Measurements from ENCODE around the gene DPY19L3. TPM values are rescaled to one million over a fixed set of nuclear protein-coding genes. Genes with fewer than 3 reads are reported as not detected.
"Not testable (repeated sequence)": the region's sequence is repeated elsewhere in the genome, so short reads cannot be mapped to it uniquely, and the experiment has no call there.

The DPY19L3 gene
- total RNA-seq, 1 experiment from 2014 or later: 27.8 TPM

GRCh38 chr19:32377088-32377487, 28.5 kb upstream of the DPY19L3 start:
- H3K27me3 ChIP-seq (ENCODE audit: control insufficient read depth, insufficient read depth, low read length); intact Hi-C loops (cut with micrococcal nuclease; ENCODE audit: unreplicated experiment); POLR2A ChIA-PET; DNase-seq (ENCODE audit: low read depth, low spot score); in situ Hi-C loops (cut with HindIII; ENCODE audit: low pct_unique_long_range_greater_than_20kb, low sequenced_read_pairs); H3K4me3 ChIP-seq (ENCODE audit: low read depth in 2 of 2, low read length in 2 of 2); BruUV-seq (replicated peaks); H3K9me3 ChIP-seq (ENCODE audit: control insufficient read depth, insufficient read depth, low read depth, low read length); ATAC-seq; H3K27ac ChIP-seq (ENCODE audit: low read length); CTCF ChIA-PET: not testable (repeated sequence)
- Histone ChIP-seq H3K4me1 (ENCODE audit: control insufficient read depth, insufficient read depth, low read length) (peaks cover 31% of the 10 kb centered on the region), H3K36me3 (ENCODE audit: control insufficient read depth, insufficient read depth, low read length) (peaks cover 23% of the 10 kb centered on the region)
- peak; percentile 82 for TF ChIP-seq CTCF (IDR thresholded peaks at IDR 0.05)

- no peaks in the 10 kb centered on the region for H3K27me3 ChIP-seq (ENCODE audit: control insufficient read depth, insufficient read depth, low read length)
- CTCF ChIA-PET: no interaction called here
- H3K9me3 ChIP-seq (ENCODE audit: control insufficient read depth, insufficient read depth, low read depth, low read length): no peaks in the 10 kb centered on the region
- peaks cover 10% of the 10 kb centered on the region for H3K4me1 ChIP-seq (ENCODE audit: control insufficient read depth, insufficient read depth, low read length)
- H3K36me3 ChIP-seq (ENCODE audit: control insufficient read depth, insufficient read depth, low read length): peaks cover 35% of the 10 kb centered on the region
- no peak overlapping the region for H3K4me3 ChIP-seq (ENCODE audit: low read depth in 2 of 2, low read length in 2 of 2)
- in situ Hi-C loops (cut with HindIII; ENCODE audit: low pct_unique_long_range_greater_than_20kb, low sequenced_read_pairs) (no loop called here), intact Hi-C loops (cut with micrococcal nuclease; ENCODE audit: unreplicated experiment) (no loop called here)
- ATAC-seq: no peak
- BruUV-seq (replicated peaks): no TSS peak
- TF ChIP-seq CTCF (IDR thresholded peaks at IDR 0.05) (no peak), TCF7L2 (IDR thresholded peaks at IDR 0.05; ENCODE audit: low read depth, low read length) (no peak), POLR2AphosphoS5 (IDR thresholded peaks at IDR 0.05; ENCODE audit: low read depth, low read length) (no peak), REST (IDR thresholded peaks at IDR 0.05; ENCODE audit: insufficient read depth in 1 of 2, low read depth in 2 of 2, low read length in 1 of 2) (no peak), SIN3A (IDR thresholded peaks at IDR 0.05; ENCODE audit: borderline replicate concordance, insufficient read depth, low read depth, low read length) (no peak)
- POLR2A ChIA-PET: no interaction called here
- H3K27ac ChIP-seq (ENCODE audit: low read length): no peak overlapping the region; the same call in 1 of the 2 replicates
- DNase-seq (ENCODE audit: low read depth, low spot score): no peak
Observed at GRCh38 chr19:32380269-32380668, 25.3 kb upstream of the DPY19L3 start.
